Thyroid gland (tissue), 4 donors: Measurements from ENCODE around the gene NMNAT1.

Source experiments
- CTCF ChIP-seq, 6 experiments: fragments of 200-600 bp in 3 of 6; fragments of 450-650 bp in 3 of 6; sonication (generic) in 3 of 6; IDR thresholded peaks; one replicate each; pipeline ENCODE4 v1.5.1; 2016 to 2019; ENCODE audit warnings: antibody characterized with exemption in 6 of 6, mild to moderate bottlenecking in 2 of 6, inconsistent platforms in 1 of 6, moderate library complexity in 1 of 6
- POLR2A ChIP-seq, 2 donors: fragments of 450-650 bp; IDR thresholded peaks; one replicate each; pipeline ENCODE4 v1.6.1; 2017; ENCODE audit warnings: antibody characterized with exemption in 2 of 2, mild to moderate bottlenecking in 2 of 2, moderate library complexity in 1 of 2

- TF ChIP-seq CTCF (IDR thresholded peaks at IDR 0.05) (no peak), POLR2A (IDR thresholded peaks at IDR 0.05) (no peak)
Observed at GRCh38 chr1:9902060-9902452, 41.2 kb upstream of the NMNAT1 start.
